H1 (cell line): ENCODE data around the gene ADCK2. TPM values are rescaled to one million over a fixed set of nuclear protein-coding genes. Genes with fewer than 3 reads are reported as not detected.
A peak's percentile ranks its signal among the peaks of the same experiment; 100 is the strongest.

Experiments
- CTCF ChIA-PET: fragments of 300-600 bp; sonication (Branson Sonifier 250); formaldehyde crosslinking; loops from one replicate; lab custom pipeline; 2021; ENCODE audit not compliant: partially characterized antibody; lab: Charles Lee
- POLR2A ChIA-PET: fragments of 300-600 bp; sonication (Branson Sonifier 250); formaldehyde crosslinking; loops from one replicate; lab custom pipeline; 2021; ENCODE audit warnings: inconsistent platforms; ENCODE audit not compliant: partially characterized antibody; lab: Charles Lee
- DNase-seq, 2 experiments: peaks; one replicate each; pipeline versions ENCODE4 v3.0.0 to v3.0.0-alpha.2; 2010 to 2022; ENCODE audit warnings: low spot score in 2 of 2, low read depth in 1 of 2, mixed read lengths in 1 of 2
- FAIRE-seq: peaks from 2 replicates; lab custom pipeline; 2011; peaks lifted over from hg19 to GRCh38; lab: Jason Lieb, UNC
- H2AFZ ChIP-seq: 2 replicates; pipeline ENCODE4 v1.8.1; 2012; ENCODE audit warnings: low read length, inconsistent platforms
- H2AK5ac ChIP-seq: 2 replicates; pipeline ENCODE4 v1.6.1; 2013; ENCODE audit warnings: low read depth, low read length
- H2BK120ac ChIP-seq: replicated peaks from 2 replicates; pipeline ENCODE3; 2013; ENCODE audit warnings: low read depth, low read length, inconsistent platforms
- H2BK12ac ChIP-seq: 2 replicates; pipeline ENCODE4 v1.6.1; 2013; ENCODE audit warnings: low read depth, low read length
- H2BK15ac ChIP-seq: 2 replicates; pipeline ENCODE4 v1.6.1; 2013; ENCODE audit warnings: low read length
- H2BK20ac ChIP-seq: 2 replicates; pipeline ENCODE4 v1.6.1; 2013; ENCODE audit warnings: low read length
- H2BK5ac ChIP-seq: 2 replicates; pipeline ENCODE4 v1.6.1; 2013; ENCODE audit warnings: low read depth, low read length
- H3K14ac ChIP-seq: 2 replicates; pipeline ENCODE4 v1.6.1; 2013; ENCODE audit warnings: inconsistent platforms; ENCODE audit not compliant: insufficient read length
- H3K18ac ChIP-seq: 2 replicates; pipeline ENCODE4 v1.6.1; 2013; ENCODE audit warnings: low read length; ENCODE audit errors: extremely low read depth
- H3K23ac ChIP-seq: 2 replicates; pipeline ENCODE4 v1.6.1; 2013; ENCODE audit warnings: inconsistent platforms; ENCODE audit not compliant: insufficient read length
- H3K23me2 ChIP-seq: 2 replicates; pipeline ENCODE4 v1.6.1; 2013; ENCODE audit warnings: low read depth, low read length
- H3K27ac ChIP-seq: 2 replicates; pipeline ENCODE4 v1.6.1; 2011; ENCODE audit warnings: low read depth, low read length, inconsistent platforms
- H3K27me3 ChIP-seq, 4 experiments: replicated peaks in 1 of 4; 1 replicate in 1 of 4; 2 replicates in 3 of 4; pipeline versions ENCODE4 v1.6.1 to v1.8.1; 2011 to 2013; ENCODE audit warnings: low read length in 3 of 4, mild to moderate bottlenecking in 3 of 4, inconsistent platforms in 2 of 4, mixed read lengths in 2 of 4, moderate library complexity in 1 of 4; ENCODE audit not compliant: control insufficient read depth in 3 of 4, insufficient read depth in 3 of 4; ENCODE audit errors: extremely low read depth in 1 of 4
- H3K36me3 ChIP-seq, 4 experiments: 2 replicates each; pipeline versions ENCODE4 v1.6.1 to v1.8.1; 2011 to 2013; ENCODE audit warnings: mild to moderate bottlenecking in 4 of 4, low read length in 3 of 4, moderate library complexity in 2 of 4, control low read depth in 1 of 4, inconsistent platforms in 1 of 4; ENCODE audit not compliant: insufficient read depth in 4 of 4, control insufficient read depth in 2 of 4
- H3K4ac ChIP-seq: replicated peaks from 2 replicates; pipeline ENCODE3; 2013; ENCODE audit warnings: low read length, low read depth, mixed read lengths, inconsistent platforms; ENCODE audit not compliant: insufficient read length
- H3K4me1 ChIP-seq, 4 experiments: replicated peaks in 1 of 4; 1 replicate in 1 of 4; 2 replicates in 3 of 4; pipeline versions ENCODE4 v1.6.1 to v1.8.1; 2011 to 2013; ENCODE audit warnings: low read length in 3 of 4, inconsistent platforms in 2 of 4, mixed read lengths in 1 of 4; ENCODE audit not compliant: insufficient read depth in 4 of 4, control insufficient read depth in 3 of 4
- H3K4me2 ChIP-seq, 2 experiments: 2 replicates each; pipeline versions ENCODE4 v1.6.1 to v1.8.1; 2011 to 2013; ENCODE audit warnings: low read depth in 2 of 2, low read length in 2 of 2, control low read depth in 1 of 2, inconsistent platforms in 1 of 2, mild to moderate bottlenecking in 1 of 2; ENCODE audit not compliant: insufficient read depth in 1 of 2
- H3K4me3 ChIP-seq, 4 experiments: fragments of 200-600, 300-600 bp in 1 of 4; sonication (generic), shearing (Covaris generic), sonication (Bioruptor Twin) in 1 of 4; 2 replicates each; pipeline versions ENCODE4 v1.5.1 to v1.8.1; 2011 to 2016; ENCODE audit warnings: low read length in 4 of 4, low read depth in 3 of 4, control low read depth in 2 of 4, inconsistent platforms in 2 of 4, mild to moderate bottlenecking in 2 of 4, mixed read lengths in 1 of 4, moderate library complexity in 1 of 4; ENCODE audit not compliant: insufficient read depth in 2 of 4; ENCODE audit errors: extremely low read depth in 1 of 4
- H3K56ac ChIP-seq: replicated peaks from 2 replicates; pipeline ENCODE3; 2013; ENCODE audit warnings: low read depth, mild to moderate bottlenecking, mixed read lengths, low read length, inconsistent platforms; ENCODE audit not compliant: insufficient read length
- H3K79me1 ChIP-seq: 2 replicates; pipeline ENCODE4 v1.6.1; 2013; ENCODE audit warnings: low read depth, low read length, control low read depth
- H3K79me2 ChIP-seq, 2 experiments: 2 replicates each; pipeline versions ENCODE4 v1.6.1 to v1.8.1; 2012 to 2013; ENCODE audit warnings: low read length in 2 of 2, mild to moderate bottlenecking in 2 of 2, inconsistent platforms in 1 of 2; ENCODE audit not compliant: insufficient read depth in 2 of 2, control insufficient read depth in 1 of 2
- H3K9ac ChIP-seq, 4 experiments: replicated peaks in 1 of 4; 1 replicate in 1 of 4; 2 replicates in 3 of 4; pipeline versions ENCODE4 v1.6.1 to v1.8.1; 2011 to 2013; ENCODE audit warnings: low read depth in 3 of 4, low read length in 3 of 4, control low read depth in 2 of 4, mild to moderate bottlenecking in 2 of 4, moderate library complexity in 2 of 4, inconsistent platforms in 1 of 4; ENCODE audit errors: extremely low read depth in 1 of 4
- H3K9me3 ChIP-seq, 2 experiments: 2 replicates each; pipeline versions ENCODE4 v1.6.1 to v1.8.1; 2012 to 2013; ENCODE audit warnings: mild to moderate bottlenecking in 2 of 2, moderate library complexity in 2 of 2, control low read depth in 1 of 2, inconsistent platforms in 1 of 2, low read depth in 1 of 2, low read length in 1 of 2, mixed read lengths in 1 of 2; ENCODE audit not compliant: insufficient read depth in 2 of 2
- H4K20me1 ChIP-seq, 2 experiments: replicated peaks in 1 of 2; 2 replicates each; pipeline versions ENCODE3 to v1.8.1; 2011 to 2013; ENCODE audit warnings: inconsistent platforms in 2 of 2, low read length in 2 of 2, mild to moderate bottlenecking in 1 of 2; ENCODE audit not compliant: insufficient read depth in 2 of 2, control insufficient read depth in 1 of 2
- H4K5ac ChIP-seq: 2 replicates; pipeline ENCODE4 v1.6.1; 2013; ENCODE audit warnings: low read length, low read depth, mixed read lengths, inconsistent platforms; ENCODE audit not compliant: insufficient read length
- H4K8ac ChIP-seq: 2 replicates; pipeline ENCODE4 v1.8.0; 2013; ENCODE audit warnings: mild to moderate bottlenecking, moderate library complexity, low read length, inconsistent platforms; ENCODE audit not compliant: insufficient read depth; ENCODE audit errors: extremely low read depth
- H4K91ac ChIP-seq: replicated peaks from 2 replicates; pipeline ENCODE3; 2013; ENCODE audit warnings: low read length, mixed read lengths, inconsistent platforms; ENCODE audit not compliant: insufficient read length
- BCL11A ChIP-seq, 2 experiments: IDR thresholded peaks; one replicate each; pipeline ENCODE4 v1.6.1; 2011; ENCODE audit warnings: low read depth in 2 of 2, low read length in 2 of 2, mild to moderate bottlenecking in 2 of 2
- CTCF ChIP-seq, 3 experiments: IDR thresholded peaks; 1 replicate in 2 of 3; 2 replicates in 1 of 3; pipeline versions ENCODE4 v1.5.1 to v1.6.1; 2011; ENCODE audit warnings: low read length in 3 of 3, mild to moderate bottlenecking in 3 of 3, inconsistent platforms in 2 of 3, low read depth in 1 of 3, moderate library complexity in 1 of 3; ENCODE audit not compliant: insufficient read depth in 1 of 3; ENCODE audit errors: control extremely low read depth in 1 of 3
- POU5F1 ChIP-seq: IDR thresholded peaks from 2 replicates; pipeline ENCODE4 v1.6.1; 2011; ENCODE audit warnings: low read depth, mild to moderate bottlenecking, low read length, moderate library complexity
- RBBP5 ChIP-seq: IDR thresholded peaks from 2 replicates; pipeline ENCODE4 v1.7.1; 2012; ENCODE audit warnings: low read depth, mild to moderate bottlenecking, inconsistent platforms, low read length, moderate library complexity, borderline replicate concordance
- RXRA ChIP-seq: IDR thresholded peaks from 2 replicates; pipeline ENCODE4 v1.6.1; 2011; ENCODE audit warnings: low read depth, mild to moderate bottlenecking, low read length, moderate library complexity; ENCODE audit not compliant: insufficient read depth
- SIX5 ChIP-seq: IDR thresholded peaks from 2 replicates; pipeline ENCODE4 v1.6.1; 2011; ENCODE audit warnings: mild to moderate bottlenecking, low read depth, low read length
- TAF7 ChIP-seq: optimal IDR thresholded peaks from 2 replicates; pipeline ENCODE3; 2011; ENCODE audit warnings: low read depth, mild to moderate bottlenecking, inconsistent platforms, low read length, moderate library complexity, borderline replicate concordance
- YY1 ChIP-seq: IDR thresholded peaks from 2 replicates; pipeline ENCODE4 v1.6.1; 2011; ENCODE audit warnings: low read depth, mild to moderate bottlenecking, low read length
- WGBS, 2 experiments: shearing (Covaris generic) in 1 of 2; methylation state at CpG; one replicate each; pipeline versions ENCODE4 v1.1.6 to v1.1.7; 2013 to 2015; ENCODE audit warnings: low lambda C conversion rate in 2 of 2, mixed read lengths in 2 of 2, inconsistent platforms in 1 of 2, low coverage in 1 of 2, missing lambda C conversion rate in 1 of 2; ENCODE audit not compliant: insufficient replicate concordance in 2 of 2, insufficient coverage in 1 of 2, insufficient read length in 1 of 2; ENCODE audit errors: extremely low coverage in 1 of 2, missing lambda C conversion rate in 1 of 2; 5-methylcytosine and 5-hydroxymethylcytosine counted together
- polyA plus RNA-seq, 7 experiments: library from polyadenylated mRNA; depleted of rRNA in 3 of 7; stranded (reverse) in 5 of 7; unstranded in 2 of 7; fragments of >200 nt in 5 of 7; fragments of 200-250 nt in 2 of 7; gene quantifications; 1 replicate in 5 of 7; 2 replicates in 1 of 7; 4 replicates in 1 of 7; pipeline versions ENCODE4 v1.2.1 to v1.2.3, GENCODE V29; 2011 to 2013; ENCODE audit warnings: missing spikeins in 2 of 7, mixed read lengths in 2 of 7
- total RNA-seq: library from RNA; stranded (reverse); fragmentation: NEBNext Ultra II Directional; extraction: Animal tissue kit (Norgen Biotek cat#: 25700); gene quantifications from 2 replicates; pipeline ENCODE4 v1.2.1, GENCODE V29; 2021

The ADCK2 gene
- total and polyA plus RNA-seq, 2 of the 8 experiments (the other 6 are each of a cell fraction or from before 2014, with no cell fraction given), result 6.9 to 11.7 TPM

GRCh38 chr7:140689199-140690152 lies 16.7 kb downstream of the ADCK2 start:
- H3K79me2 ChIP-seq, result no peaks in the 10 kb centered on the region
- FAIRE-seq, result no peak
- H3K36me3 ChIP-seq, result no peaks in the 10 kb centered on the region; a peak in 1 of 8 replicates
- DNase-seq, result no peak
- no peak overlapping the region for H3K18ac ChIP-seq
- H2BK20ac ChIP-seq, result no peak overlapping the region
- no peak overlapping the region for H3K9ac ChIP-seq
- H3K23me2 ChIP-seq, result no peaks in the 10 kb centered on the region; the same call in 1 of the 2 replicates
- no peaks in the 10 kb centered on the region for H4K20me1 ChIP-seq
- no peak overlapping the region for H3K4me3 ChIP-seq
- no peaks in the 10 kb centered on the region for H3K9me3 ChIP-seq
- H3K4me1 ChIP-seq, result no peaks in the 10 kb centered on the region
- no peak overlapping the region for H2BK15ac ChIP-seq
- no peak overlapping the region for H2AFZ ChIP-seq
- H2BK5ac ChIP-seq, result no peak overlapping the region; the same call in 1 of the 2 replicates
- no peak overlapping the region for H3K4me2 ChIP-seq
- H4K5ac ChIP-seq, result no peak overlapping the region
- no peak overlapping the region for H2BK120ac ChIP-seq
- no peak overlapping the region for H4K91ac ChIP-seq
- no peak overlapping the region for H3K56ac ChIP-seq
- H2BK12ac ChIP-seq, result no peak overlapping the region
- H3K27me3 ChIP-seq, result no peaks in the 10 kb centered on the region
- no peaks in the 10 kb centered on the region for H3K79me1 ChIP-seq
- no peak overlapping the region for H3K23ac ChIP-seq
- no peak overlapping the region for H4K8ac ChIP-seq
- 87% methylated on average over 16 of the region's 16 CpGs; no CpG with 5 or more reads in 1 of the 2 experiments for WGBS, 2 experiments
- H2AK5ac ChIP-seq, result no peak overlapping the region
- no peak overlapping the region for H3K27ac ChIP-seq
- POLR2A ChIA-PET, result interaction anchor here (1.1 kb wide), 1 partner anchor 16 kb away, joined by 3 read pairs; the partner anchor contains the start of gene ADCK2
- H3K4ac ChIP-seq, result no peak overlapping the region
- CTCF ChIA-PET, result interaction anchor here (0.6 to 4.9 kb wide), 10 partner anchors 11 to 294 kb away, joined by 3 to 22 read pairs (median 4); partner anchors contain the start of gene ADCK2
- no peak overlapping the region for H3K14ac ChIP-seq
- TF ChIP-seq POU5F1 (no peak), SIX5 (no peak), BCL11A (IDR thresholded peaks at IDR 0.05; ENCODE audit: low read depth in 2 of 2, low read length in 2 of 2) (no peak), RBBP5 (no peak), YY1 (no peak), CTCF (IDR thresholded peaks at IDR 0.05; ENCODE audit: control extremely low read depth in 1 of 3, insufficient read depth in 1 of 3, low read depth in 1 of 3, low read length in 3 of 3) (peak in 2 of 3 experiments; percentile 5 to 33; a peak in 3 of 4 replicates), TAF7 (no peak), RXRA (no peak)
